H1 (cell line): ENCODE measurements around the gene MLPH. TPM values are rescaled to one million over a fixed set of nuclear protein-coding genes. Genes with fewer than 3 reads are reported as not detected.

Experiments
- GABPA ChIP-seq: IDR thresholded peaks from 2 replicates; pipeline ENCODE4 v1.6.1; 2011; ENCODE audit warnings: mild to moderate bottlenecking, low read length, moderate library complexity, borderline replicate concordance; ENCODE audit not compliant: insufficient read depth
- JUN ChIP-seq: IDR thresholded peaks from 2 replicates; pipeline ENCODE4 v1.6.1; 2011; ENCODE audit warnings: low read depth, mild to moderate bottlenecking, improper control_type of control experiment, low read length
- JUND ChIP-seq: IDR thresholded peaks from 2 replicates; pipeline ENCODE4 v1.6.1; 2011; ENCODE audit warnings: mild to moderate bottlenecking, improper control_type of control experiment, low read length
- KDM4A ChIP-seq: IDR thresholded peaks from one replicate; pipeline ENCODE4 v1.7.1; 2012; ENCODE audit warnings: low read depth, mild to moderate bottlenecking, moderate library complexity, low read length, inconsistent platforms; ENCODE audit not compliant: severe bottlenecking
- NRF1 ChIP-seq: IDR thresholded peaks from 2 replicates; pipeline ENCODE4 v1.6.1; 2011; ENCODE audit warnings: mild to moderate bottlenecking, low read depth, low read length, improper control_type of control experiment
- SP2 ChIP-seq: IDR thresholded peaks from 2 replicates; pipeline ENCODE4 v1.6.1; 2012; ENCODE audit warnings: mild to moderate bottlenecking, low read length, inconsistent platforms
- SUZ12 ChIP-seq: fragments of 200-600 bp; sonication (generic); IDR thresholded peaks from 2 replicates; pipeline ENCODE4 v1.6.1; 2012; ENCODE audit warnings: mild to moderate bottlenecking, inconsistent platforms, low read length, moderate library complexity, mixed read lengths
- TAF7 ChIP-seq: optimal IDR thresholded peaks from 2 replicates; pipeline ENCODE3; 2011; ENCODE audit warnings: low read depth, mild to moderate bottlenecking, inconsistent platforms, low read length, moderate library complexity, borderline replicate concordance
- TBP ChIP-seq: IDR thresholded peaks from 2 replicates; pipeline ENCODE4 v1.6.1; 2011; ENCODE audit warnings: low read depth, low read length, improper control_type of control experiment
- polyA plus RNA-seq, 7 experiments: library from polyadenylated mRNA; depleted of rRNA in 3 of 7; stranded (reverse) in 5 of 7; unstranded in 2 of 7; fragments of >200 nt in 5 of 7; fragments of 200-250 nt in 2 of 7; gene quantifications; 1 replicate in 5 of 7; 2 replicates in 1 of 7; 4 replicates in 1 of 7; pipeline versions ENCODE4 v1.2.1 to v1.2.3, GENCODE V29; 2011 to 2013; ENCODE audit warnings: missing spikeins in 2 of 7, mixed read lengths in 2 of 7
- total RNA-seq: library from RNA; stranded (reverse); fragmentation: NEBNext Ultra II Directional; extraction: Animal tissue kit (Norgen Biotek cat#: 25700); gene quantifications from 2 replicates; pipeline ENCODE4 v1.2.1, GENCODE V29; 2021
- TF ChIP-seq, protein P1 (sequence below): fragments of 300-600 bp; sonication (generic); IDR thresholded peaks from 2 replicates; pipeline ENCODE4 v1.7.1; 2012; ENCODE audit warnings: low read length, moderate library complexity, mild to moderate bottlenecking, inconsistent platforms; ENCODE audit not compliant: insufficient replicate concordance

The MLPH gene
- total and polyA plus RNA-seq, 2 of the 8 experiments (the other 6 are each of a cell fraction or from before 2014, with no cell fraction given), result 12.7 to 17.0 TPM

DNA sequence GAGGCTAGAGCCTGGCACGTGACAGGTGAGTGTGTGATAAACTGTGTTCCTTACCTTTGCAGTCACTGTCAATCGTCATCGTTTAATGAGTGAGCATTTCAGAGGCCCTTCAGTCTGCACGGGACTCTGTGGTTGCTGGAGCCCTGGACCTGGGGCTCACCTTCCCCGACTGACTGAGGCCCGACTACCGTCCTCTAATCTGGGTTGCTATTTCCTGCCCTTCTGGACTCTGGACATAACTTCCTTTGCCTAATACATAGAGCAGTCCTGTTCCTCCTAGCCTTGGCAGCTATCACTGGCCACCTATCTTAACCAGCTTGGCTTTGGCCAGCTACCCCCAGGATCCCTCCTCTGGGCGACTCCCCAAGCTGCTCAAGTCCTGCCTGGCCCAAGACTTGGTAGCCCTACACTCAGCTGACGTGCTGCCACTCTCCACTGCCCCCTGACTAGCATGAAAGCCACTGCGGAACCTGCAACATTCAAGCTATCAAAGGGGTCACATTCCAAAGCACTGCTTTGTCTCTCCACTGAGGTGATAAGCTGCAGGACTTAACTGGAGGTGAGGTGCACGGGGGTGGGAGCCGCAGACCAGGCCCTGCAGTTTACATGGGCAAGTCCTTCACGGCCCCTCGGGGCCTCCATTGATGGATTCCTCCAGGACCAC, 114.5 kb downstream of the MLPH start (continued):
- TF ChIP-seq NRF1 (no peak), SP2 (no peak), SUZ12 (no peak), TBP (peak; percentile 27; the same call in 1 of the 2 replicates), KDM4A (no peak), GABPA (no peak; the same call in 1 of the 2 replicates), JUND (no peak), TAF7 (no peak), JUN (no peak)
- TF ChIP-seq, protein P1, sequence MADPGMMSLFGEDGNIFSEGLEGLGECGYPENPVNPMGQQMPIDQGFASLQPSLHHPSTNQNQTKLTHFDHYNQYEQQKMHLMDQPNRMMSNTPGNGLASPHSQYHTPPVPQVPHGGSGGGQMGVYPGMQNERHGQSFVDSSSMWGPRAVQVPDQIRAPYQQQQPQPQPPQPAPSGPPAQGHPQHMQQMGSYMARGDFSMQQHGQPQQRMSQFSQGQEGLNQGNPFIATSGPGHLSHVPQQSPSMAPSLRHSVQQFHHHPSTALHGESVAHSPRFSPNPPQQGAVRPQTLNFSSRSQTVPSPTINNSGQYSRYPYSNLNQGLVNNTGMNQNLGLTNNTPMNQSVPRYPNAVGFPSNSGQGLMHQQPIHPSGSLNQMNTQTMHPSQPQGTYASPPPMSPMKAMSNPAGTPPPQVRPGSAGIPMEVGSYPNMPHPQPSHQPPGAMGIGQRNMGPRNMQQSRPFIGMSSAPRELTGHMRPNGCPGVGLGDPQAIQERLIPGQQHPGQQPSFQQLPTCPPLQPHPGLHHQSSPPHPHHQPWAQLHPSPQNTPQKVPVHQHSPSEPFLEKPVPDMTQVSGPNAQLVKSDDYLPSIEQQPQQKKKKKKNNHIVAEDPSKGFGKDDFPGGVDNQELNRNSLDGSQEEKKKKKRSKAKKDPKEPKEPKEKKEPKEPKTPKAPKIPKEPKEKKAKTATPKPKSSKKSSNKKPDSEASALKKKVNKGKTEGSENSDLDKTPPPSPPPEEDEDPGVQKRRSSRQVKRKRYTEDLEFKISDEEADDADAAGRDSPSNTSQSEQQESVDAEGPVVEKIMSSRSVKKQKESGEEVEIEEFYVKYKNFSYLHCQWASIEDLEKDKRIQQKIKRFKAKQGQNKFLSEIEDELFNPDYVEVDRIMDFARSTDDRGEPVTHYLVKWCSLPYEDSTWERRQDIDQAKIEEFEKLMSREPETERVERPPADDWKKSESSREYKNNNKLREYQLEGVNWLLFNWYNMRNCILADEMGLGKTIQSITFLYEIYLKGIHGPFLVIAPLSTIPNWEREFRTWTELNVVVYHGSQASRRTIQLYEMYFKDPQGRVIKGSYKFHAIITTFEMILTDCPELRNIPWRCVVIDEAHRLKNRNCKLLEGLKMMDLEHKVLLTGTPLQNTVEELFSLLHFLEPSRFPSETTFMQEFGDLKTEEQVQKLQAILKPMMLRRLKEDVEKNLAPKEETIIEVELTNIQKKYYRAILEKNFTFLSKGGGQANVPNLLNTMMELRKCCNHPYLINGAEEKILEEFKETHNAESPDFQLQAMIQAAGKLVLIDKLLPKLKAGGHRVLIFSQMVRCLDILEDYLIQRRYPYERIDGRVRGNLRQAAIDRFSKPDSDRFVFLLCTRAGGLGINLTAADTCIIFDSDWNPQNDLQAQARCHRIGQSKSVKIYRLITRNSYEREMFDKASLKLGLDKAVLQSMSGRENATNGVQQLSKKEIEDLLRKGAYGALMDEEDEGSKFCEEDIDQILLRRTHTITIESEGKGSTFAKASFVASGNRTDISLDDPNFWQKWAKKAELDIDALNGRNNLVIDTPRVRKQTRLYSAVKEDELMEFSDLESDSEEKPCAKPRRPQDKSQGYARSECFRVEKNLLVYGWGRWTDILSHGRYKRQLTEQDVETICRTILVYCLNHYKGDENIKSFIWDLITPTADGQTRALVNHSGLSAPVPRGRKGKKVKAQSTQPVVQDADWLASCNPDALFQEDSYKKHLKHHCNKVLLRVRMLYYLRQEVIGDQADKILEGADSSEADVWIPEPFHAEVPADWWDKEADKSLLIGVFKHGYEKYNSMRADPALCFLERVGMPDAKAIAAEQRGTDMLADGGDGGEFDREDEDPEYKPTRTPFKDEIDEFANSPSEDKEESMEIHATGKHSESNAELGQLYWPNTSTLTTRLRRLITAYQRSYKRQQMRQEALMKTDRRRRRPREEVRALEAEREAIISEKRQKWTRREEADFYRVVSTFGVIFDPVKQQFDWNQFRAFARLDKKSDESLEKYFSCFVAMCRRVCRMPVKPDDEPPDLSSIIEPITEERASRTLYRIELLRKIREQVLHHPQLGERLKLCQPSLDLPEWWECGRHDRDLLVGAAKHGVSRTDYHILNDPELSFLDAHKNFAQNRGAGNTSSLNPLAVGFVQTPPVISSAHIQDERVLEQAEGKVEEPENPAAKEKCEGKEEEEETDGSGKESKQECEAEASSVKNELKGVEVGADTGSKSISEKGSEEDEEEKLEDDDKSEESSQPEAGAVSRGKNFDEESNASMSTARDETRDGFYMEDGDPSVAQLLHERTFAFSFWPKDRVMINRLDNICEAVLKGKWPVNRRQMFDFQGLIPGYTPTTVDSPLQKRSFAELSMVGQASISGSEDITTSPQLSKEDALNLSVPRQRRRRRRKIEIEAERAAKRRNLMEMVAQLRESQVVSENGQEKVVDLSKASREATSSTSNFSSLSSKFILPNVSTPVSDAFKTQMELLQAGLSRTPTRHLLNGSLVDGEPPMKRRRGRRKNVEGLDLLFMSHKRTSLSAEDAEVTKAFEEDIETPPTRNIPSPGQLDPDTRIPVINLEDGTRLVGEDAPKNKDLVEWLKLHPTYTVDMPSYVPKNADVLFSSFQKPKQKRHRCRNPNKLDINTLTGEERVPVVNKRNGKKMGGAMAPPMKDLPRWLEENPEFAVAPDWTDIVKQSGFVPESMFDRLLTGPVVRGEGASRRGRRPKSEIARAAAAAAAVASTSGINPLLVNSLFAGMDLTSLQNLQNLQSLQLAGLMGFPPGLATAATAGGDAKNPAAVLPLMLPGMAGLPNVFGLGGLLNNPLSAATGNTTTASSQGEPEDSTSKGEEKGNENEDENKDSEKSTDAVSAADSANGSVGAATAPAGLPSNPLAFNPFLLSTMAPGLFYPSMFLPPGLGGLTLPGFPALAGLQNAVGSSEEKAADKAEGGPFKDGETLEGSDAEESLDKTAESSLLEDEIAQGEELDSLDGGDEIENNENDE, result no peak
